HepG2 (cell line): ENCODE data around the gene PYGO1. TPM values are rescaled to one million over a fixed set of nuclear protein-coding genes. Genes with fewer than 3 reads are reported as not detected.

Source experiments
- ATAC-seq: fragments of 200-7000 bp; cut with Tn5 transposase; 3 replicates; pipeline ENCODE4 v1.9.1; 2020; ENCODE audit warnings: mild to moderate bottlenecking, moderate library complexity
- BruUV-seq: library from RNA; stranded (reverse); fragments of 400-500 nt; replicated peaks from 2 replicates; lab custom pipeline; 2021; lab: Mats Ljungman, UMichigan
- CTCF ChIA-PET: fragments of 300-600 bp; formaldehyde crosslinking; extraction: SDS; loops from one replicate; lab custom pipeline; 2021; ENCODE audit warnings: low total read pairs, inconsistent platforms, low intra/inter-chr PET ratio; lab: Yijun Ruan, JAX
- POLR2A ChIA-PET: fragments of 350-600 bp; sonication (Branson Sonifier 250); formaldehyde crosslinking; loops from one replicate; lab custom pipeline; 2020; ENCODE audit warnings: antibody characterized with exemption, inconsistent platforms; lab: Yijun Ruan, JAX
- DNase-seq: peaks from one replicate; pipeline ENCODE4 v3.0.0-alpha.2; 2015; ENCODE audit warnings: low spot score
- FAIRE-seq: peaks from 3 replicates; lab custom pipeline; 2011; peaks lifted over from hg19 to GRCh38; lab: Jason Lieb, UNC
- H2AFZ ChIP-seq: one replicate; pipeline ENCODE4 v1.6.1; 2011; ENCODE audit warnings: low read length, inconsistent platforms
- H3K27ac ChIP-seq: fragments of 300-600 bp; 3 replicates; pipeline ENCODE4 v1.8.0; 2011; ENCODE audit warnings: mixed run types, mild to moderate bottlenecking, mixed read lengths, low read length, inconsistent platforms; ENCODE audit not compliant: insufficient read depth; ENCODE audit errors: extremely low read length
- H3K27me3 ChIP-seq, 2 experiments: fragments of 200-600 bp in 1 of 2; 2 replicates in 1 of 2; 3 replicates in 1 of 2; pipeline versions ENCODE4 v1.6.0 to v1.8.0; 2011; ENCODE audit warnings: low read length in 2 of 2, mild to moderate bottlenecking in 2 of 2, moderate library complexity in 2 of 2, inconsistent platforms in 1 of 2; ENCODE audit not compliant: insufficient read depth in 2 of 2, control insufficient read depth in 1 of 2
- H3K36me3 ChIP-seq, 2 experiments: fragments of 200-600 bp in 1 of 2; replicated peaks in 1 of 2; 2 replicates in 1 of 2; 3 replicates in 1 of 2; pipeline versions ENCODE4 v1.5.1 to v1.8.0; 2011; ENCODE audit warnings: low read length in 2 of 2, inconsistent platforms in 1 of 2; ENCODE audit not compliant: insufficient read depth in 2 of 2, control insufficient read depth in 1 of 2
- H3K4me1 ChIP-seq: 2 replicates; pipeline ENCODE4 v1.5.1; 2012; ENCODE audit warnings: low read length, inconsistent platforms; ENCODE audit not compliant: insufficient read depth
- H3K4me2 ChIP-seq: 2 replicates; pipeline ENCODE4 v1.6.0; 2011; ENCODE audit warnings: low read depth, low read length, inconsistent platforms
- H3K4me3 ChIP-seq, 3 experiments: fragments of 200-600 bp in 1 of 3; sonication (generic), shearing (Covaris generic) in 1 of 3; replicated peaks in 1 of 3; 2 replicates each; pipeline ENCODE4 v1.5.1; 2011 to 2016; ENCODE audit warnings: low read length in 3 of 3, inconsistent platforms in 2 of 3, low read depth in 2 of 3, mild to moderate bottlenecking in 2 of 3, control low read depth in 1 of 3, mixed read lengths in 1 of 3; ENCODE audit not compliant: insufficient read depth in 1 of 3
- H3K79me2 ChIP-seq: one replicate; pipeline ENCODE4 v1.6.1; 2011; ENCODE audit warnings: low read length, inconsistent platforms; ENCODE audit not compliant: insufficient read depth
- H3K9ac ChIP-seq: 2 replicates; pipeline ENCODE4 v1.6.0; 2011; ENCODE audit warnings: mild to moderate bottlenecking, low read depth, low read length, inconsistent platforms; ENCODE audit not compliant: insufficient read depth
- H3K9me3 ChIP-seq: 2 replicates; pipeline ENCODE4 v1.5.1; 2012; ENCODE audit warnings: mild to moderate bottlenecking, low read length
- H4K20me1 ChIP-seq: 2 replicates; pipeline ENCODE4 v1.6.0; 2011; ENCODE audit warnings: inconsistent platforms, mild to moderate bottlenecking, low read length, moderate library complexity; ENCODE audit not compliant: insufficient read depth
- MIXL1 ChIP-seq: IDR thresholded peaks from 2 replicates; pipeline ENCODE4 v1.6.1; 2016
- ZBTB34 ChIP-seq: sonication (generic); formaldehyde crosslinking; IDR thresholded peaks from 2 replicates; pipeline ENCODE4 v1.8.0; 2022; ENCODE audit warnings: mild to moderate bottlenecking, missing genetic modification reagents
- ZMYM4 ChIP-seq: sonication (generic); formaldehyde crosslinking; IDR thresholded peaks from 2 replicates; pipeline ENCODE4 v1.8.1; 2023; ENCODE audit warnings: mild to moderate bottlenecking, missing genetic modification reagents
- ZNF318 ChIP-seq: sonication (generic); formaldehyde crosslinking; IDR thresholded peaks from 2 replicates; pipeline ENCODE4 v1.4.0; 2020; ENCODE audit warnings: mild to moderate bottlenecking, missing genetic modification reagents
- ZNF460 ChIP-seq: sonication (generic); formaldehyde crosslinking; IDR thresholded peaks from 2 replicates; pipeline ENCODE4 v1.5.1; 2020; ENCODE audit warnings: missing genetic modification reagents, mild to moderate bottlenecking, borderline replicate concordance
- ZNF530 ChIP-seq: sonication (generic); formaldehyde crosslinking; IDR thresholded peaks from 2 replicates; pipeline ENCODE4 v1.5.0; 2020; ENCODE audit warnings: low read depth, mild to moderate bottlenecking, missing genetic modification reagents
- ZNF792 ChIP-seq: IDR thresholded peaks from 2 replicates; pipeline ENCODE4 v1.6.1; 2016
- WGBS: methylation state at CpG from one replicate; pipeline ENCODE4 v1.1.6; 2017; ENCODE audit warnings: low lambda C conversion rate; 5-methylcytosine and 5-hydroxymethylcytosine counted together
- in situ Hi-C: cut with HindIII; loops from 2 replicates; pipeline ENCODE4 v1.10.0; 2017; ENCODE audit warnings: low pct_unique_long_range_greater_than_20kb; ENCODE audit not compliant: extremely low pct_ligation_motif_present
- intact Hi-C: fragments of 100-400 bp; cut with micrococcal nuclease; formaldehyde crosslinking; loops from one replicate; pipeline ENCODE4 v1.10.0; 2022; ENCODE audit not compliant: unreplicated experiment
- polyA plus RNA-seq, 8 experiments: library from polyadenylated mRNA; depleted of rRNA in 3 of 8; stranded (reverse) in 7 of 8; unstranded in 1 of 8; fragments of >200 nt; fragmentation: Illumina TruSeq in 4 of 8; extraction: Trizol in 4 of 8; gene quantifications; 2 replicates each; pipeline versions ENCODE4 v1.2.1 to v1.2.3, GENCODE V29; 2011 to 2016; ENCODE audit warnings: low read depth in 4 of 8, missing spikeins in 1 of 8, mixed read lengths in 1 of 8; ENCODE audit not compliant: insufficient read depth in 1 of 8
- total RNA-seq, 5 experiments: library from RNA; depleted of rRNA; stranded (reverse); fragments of >200 nt; fragmentation: Illumina TruSeq; extraction: Trizol; gene quantifications; 2 replicates each; pipeline ENCODE4 v1.2.3, GENCODE V29; 2016; ENCODE audit warnings: low read depth in 1 of 5
- TF ChIP-seq, protein P1 (sequence below): sonication (generic); formaldehyde crosslinking; IDR thresholded peaks from 2 replicates; pipeline ENCODE4 v1.8.1; 2023; ENCODE audit warnings: mild to moderate bottlenecking, missing genetic modification reagents, borderline replicate concordance
- TF ChIP-seq, protein P2 (sequence below): sonication (generic); formaldehyde crosslinking; IDR thresholded peaks from 2 replicates; pipeline ENCODE4 v1.4.0; 2020; ENCODE audit warnings: mild to moderate bottlenecking, low read depth, missing genetic modification reagents

The PYGO1 gene
- total and polyA plus RNA-seq, 2 of the 13 experiments (the other 11 are each of a cell fraction or from before 2014, with no cell fraction given): 1.1 to 1.8 TPM

DNA sequence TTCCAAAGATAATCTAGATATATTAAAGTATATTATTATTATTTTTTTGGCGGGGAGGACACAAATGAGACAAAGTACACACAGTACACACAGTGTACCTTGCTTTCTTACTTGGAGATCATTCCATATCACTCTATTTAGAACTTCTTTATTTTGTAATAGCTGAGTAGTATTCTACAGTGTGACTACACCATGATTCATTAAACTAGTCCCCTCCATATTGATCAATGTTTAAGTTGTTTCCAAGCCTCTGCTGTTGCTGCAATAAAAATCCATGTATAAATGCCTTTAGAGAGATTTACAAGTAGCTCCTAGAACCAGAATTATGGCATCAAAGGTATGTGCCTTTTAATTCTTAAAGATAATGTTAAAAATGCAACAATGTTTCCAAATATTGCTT lies 38.8 kb downstream of the PYGO1 start:
- peaks cover 13% of the 10 kb centered on the region; the same call in 1 of the 2 replicates for H3K4me1 ChIP-seq
- no peak for FAIRE-seq
- H3K4me2 ChIP-seq: no peak overlapping the region
- H3K9me3 ChIP-seq: peaks cover under 1% of the 10 kb centered on the region; the same call in 1 of the 2 replicates
- 85% methylated on average over 1 of the region's 1 CpG for WGBS
- no peaks in the 10 kb centered on the region for H3K27me3 ChIP-seq
- ATAC-seq: no peak
- TF ChIP-seq, protein P1, sequence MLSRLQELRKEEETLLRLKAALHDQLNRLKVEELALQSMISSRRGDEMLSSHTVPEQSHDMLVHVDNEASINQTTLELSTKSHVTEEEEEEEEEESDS (CRISPR knock-in tag): no peak
- TF ChIP-seq, protein P2, sequence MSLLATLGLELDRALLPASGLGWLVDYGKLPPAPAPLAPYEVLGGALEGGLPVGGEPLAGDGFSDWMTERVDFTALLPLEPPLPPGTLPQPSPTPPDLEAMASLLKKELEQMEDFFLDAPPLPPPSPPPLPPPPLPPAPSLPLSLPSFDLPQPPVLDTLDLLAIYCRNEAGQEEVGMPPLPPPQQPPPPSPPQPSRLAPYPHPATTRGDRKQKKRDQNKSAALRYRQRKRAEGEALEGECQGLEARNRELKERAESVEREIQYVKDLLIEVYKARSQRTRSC: no peak
- no peak for TF ChIP-seq ZNF460
- TF ChIP-seq ZNF530 (CRISPR knock-in tag): no peak
- TF ChIP-seq ZBTB34 (CRISPR knock-in tag): no peak
- TF ChIP-seq MIXL1 (CRISPR knock-in tag): no peak
- TF ChIP-seq ZNF318 (CRISPR knock-in tag): no peak
- no peak for TF ChIP-seq ZNF792
- TF ChIP-seq ZMYM4 (CRISPR knock-in tag): no peak
- intact Hi-C loops: no loop called here
- in situ Hi-C loops: no loop called here
- H3K79me2 ChIP-seq: no peaks in the 10 kb centered on the region
- CTCF ChIA-PET: no interaction called here
- no TSS peak for BruUV-seq
- H3K27ac ChIP-seq: no peak overlapping the region
- POLR2A ChIA-PET: no interaction called here
- no peaks in the 10 kb centered on the region for H3K36me3 ChIP-seq
- H4K20me1 ChIP-seq: no peaks in the 10 kb centered on the region
- no peak for DNase-seq
- H3K4me3 ChIP-seq: no peak overlapping the region
- no peak overlapping the region for H3K9ac ChIP-seq
- no peak overlapping the region for H2AFZ ChIP-seq
